NCI-H2081 (cell line): ENCODE results near the gene MALRD1.

Source experiments
- DNase-seq, 2 experiments: peaks; one replicate each; lab custom pipeline; 2025; lab: John Stamatoyannopoulos, UW

MALRD1 gene

GRCh38 chr10:19373988-19374387 is 325.4 kb downstream of the MALRD1 start:
- DNase-seq: no peak

DNA sequence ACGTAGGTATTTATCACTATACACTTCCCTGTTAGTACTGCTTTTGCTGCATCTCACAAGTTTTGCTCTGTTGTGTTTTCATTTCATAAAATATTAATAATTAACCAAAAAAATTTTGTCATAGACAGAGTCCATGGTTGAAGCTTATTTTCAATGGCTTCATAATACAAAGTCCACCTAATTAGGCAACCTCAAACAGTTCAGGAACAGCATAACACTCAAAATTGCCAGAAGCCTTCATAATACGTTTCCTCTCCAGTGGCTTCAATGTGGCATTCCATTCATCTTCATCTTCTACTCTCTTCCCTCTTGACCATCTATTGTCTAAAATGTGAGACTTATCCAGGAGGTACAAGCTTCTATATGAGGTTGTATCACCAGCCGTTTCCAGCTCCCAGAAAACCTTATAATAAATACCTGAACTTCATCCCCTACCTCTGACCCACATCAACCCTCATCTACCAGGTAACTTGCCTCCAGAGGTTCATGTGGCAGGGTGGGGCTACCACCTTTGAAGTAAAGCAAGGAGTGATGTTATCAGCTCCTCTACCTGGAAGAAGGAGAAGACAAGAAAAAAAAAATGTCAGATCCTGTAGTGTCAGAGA is 337.3 kb downstream of the MALRD1 start:
- DNase-seq: no peak

GRCh38 chr10:19408924-19409323 is 360.3 kb downstream of the MALRD1 start:
- DNase-seq: no peak

DNA sequence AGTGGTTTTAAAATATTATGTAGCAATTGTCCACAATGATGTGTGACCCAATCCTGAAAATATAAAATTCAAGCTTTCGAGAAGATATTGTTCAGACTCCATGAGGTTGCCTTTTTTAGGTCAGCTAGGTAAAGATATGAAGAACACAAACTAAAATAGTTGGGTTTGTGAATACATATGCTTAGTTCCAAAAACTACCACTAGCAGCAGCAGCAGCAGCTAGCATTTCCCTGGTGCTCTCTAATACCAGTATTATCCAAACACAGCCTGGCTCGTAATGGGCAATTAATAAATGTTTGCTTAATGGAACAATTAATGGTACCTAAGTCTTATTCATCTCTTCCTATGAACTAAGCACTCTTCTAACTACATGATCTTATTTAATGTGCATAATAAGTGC is 362.5 kb downstream of the MALRD1 start:
- no peak for DNase-seq

DNA sequence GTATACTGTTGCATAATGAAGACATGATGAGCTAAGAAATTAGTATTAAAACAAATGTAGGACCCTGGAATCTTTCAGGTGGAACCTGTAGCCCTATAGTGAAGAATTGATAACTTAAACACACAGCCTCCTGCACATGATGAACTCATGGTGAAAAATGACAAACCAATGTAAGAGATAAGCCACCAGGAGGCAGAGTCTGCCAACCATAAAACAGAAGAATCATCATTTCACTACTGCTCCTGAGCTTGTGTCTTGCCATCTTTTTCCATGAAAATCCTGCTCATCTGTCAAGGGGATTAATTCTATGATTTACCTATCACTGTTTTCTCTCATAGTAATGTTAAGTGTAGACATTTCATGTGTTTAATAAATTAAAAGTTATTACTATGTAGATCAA is 363.9 kb downstream of the MALRD1 start:
- peak; percentile 3 to 20 for DNase-seq

GRCh38 chr10:19416164-19416563 is 367.6 kb downstream of the MALRD1 start:
- no peak for DNase-seq

DNA sequence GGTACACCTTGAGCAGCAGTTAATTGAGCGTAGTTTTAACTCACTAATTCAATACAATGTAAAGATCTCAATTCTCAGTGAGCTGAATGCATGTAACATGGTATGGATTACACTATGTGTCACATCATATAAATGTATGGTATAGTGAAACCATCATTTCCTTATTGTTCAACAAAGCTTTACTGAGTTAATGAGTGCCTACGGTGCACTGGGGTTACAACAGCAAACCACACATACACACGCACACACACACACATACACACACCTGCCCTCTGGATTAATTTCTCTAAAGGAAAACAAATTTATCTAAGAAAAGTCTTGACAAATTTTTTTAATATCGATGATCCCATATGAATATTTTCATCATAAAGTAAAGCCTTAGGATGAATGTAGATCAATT is 369.1 kb downstream of the MALRD1 start:
- DNase-seq: no peak

- no peak for DNase-seq
These were observed 373.1 kb downstream of the MALRD1 start for GRCh38 chr10:19421674-19422073.

GRCh38 chr10:19426034-19426433 is 377.4 kb downstream of the MALRD1 start:
- no peak for DNase-seq

- DNase-seq: no peak
These were observed 383.2 kb downstream of the MALRD1 start for GRCh38 chr10:19431622-19432351.

GRCh38 chr10:19449860-19450259 is 401.3 kb downstream of the MALRD1 start:
- no peak for DNase-seq

GRCh38 chr10:19451356-19451755 is 402.8 kb downstream of the MALRD1 start:
- no peak for DNase-seq

GRCh38 chr10:19451937-19452336 is 403.3 kb downstream of the MALRD1 start:
- DNase-seq: no peak

GRCh38 chr10:19453967-19454366 is 405.4 kb downstream of the MALRD1 start:
- no peak for DNase-seq

GRCh38 chr10:19461588-19461987 is 413.0 kb downstream of the MALRD1 start:
- no peak for DNase-seq

- no peak for DNase-seq
These were observed 418.1 kb downstream of the MALRD1 start for GRCh38 chr10:19466709-19467108.

GRCh38 chr10:19468413-19468812 is 419.8 kb downstream of the MALRD1 start:
- no peak for DNase-seq

DNA sequence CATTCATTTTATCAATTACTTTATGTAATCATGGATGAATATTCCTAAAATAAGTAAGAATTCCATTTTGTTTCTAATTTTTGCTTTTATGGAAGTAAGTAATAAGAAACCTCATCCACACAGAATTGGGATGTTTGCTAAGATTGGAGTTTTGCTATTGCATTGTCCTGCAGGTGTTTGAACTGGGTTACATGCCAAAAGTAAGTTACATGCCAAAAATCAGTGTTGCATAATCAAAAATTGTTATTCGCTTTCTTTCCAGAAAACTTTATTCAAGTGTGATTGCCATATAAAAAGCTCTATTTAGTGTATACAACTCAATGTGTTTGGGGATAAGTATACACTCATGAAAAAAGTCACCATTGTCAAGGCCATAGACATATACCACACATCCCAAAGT is 420.9 kb downstream of the MALRD1 start:
- no peak for DNase-seq

DNA sequence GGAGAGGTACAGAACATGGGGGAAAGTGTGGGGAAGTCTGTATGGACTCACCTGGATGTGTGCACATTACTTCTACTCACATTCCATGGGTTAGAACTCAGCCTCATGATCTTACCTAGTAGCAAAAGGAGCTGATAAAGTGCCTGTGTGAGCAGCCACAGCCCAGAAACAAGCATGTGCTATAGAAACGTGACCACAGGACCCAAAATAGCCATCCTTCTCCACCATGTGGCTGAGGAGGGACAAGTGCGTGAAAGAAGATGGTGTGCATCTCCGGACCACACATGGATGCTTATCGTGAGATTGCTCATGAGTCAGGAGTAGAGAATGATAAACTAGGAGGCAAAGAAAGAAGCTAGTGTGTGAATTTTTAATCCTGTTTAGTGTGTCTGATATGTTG is 431.3 kb downstream of the MALRD1 start:
- no peak for DNase-seq

DNA sequence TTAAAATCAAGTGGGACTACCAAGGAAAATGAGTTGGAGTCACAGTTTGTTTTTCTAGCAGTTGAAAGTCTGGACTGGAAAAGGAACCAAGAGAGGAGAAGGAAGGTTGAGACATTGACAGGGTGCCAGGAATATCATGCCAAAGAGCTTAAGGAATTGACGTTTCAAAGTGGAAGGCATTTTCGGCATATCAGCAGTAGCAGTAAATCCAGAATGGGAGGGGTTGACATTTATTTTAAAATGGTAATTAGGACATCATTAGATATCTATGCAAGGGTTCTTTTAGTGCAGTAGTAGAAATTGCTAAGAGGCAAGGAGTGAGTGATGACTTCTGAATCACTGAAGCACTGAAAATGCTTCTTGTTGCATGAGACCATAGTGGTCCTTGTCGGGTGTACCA is 431.8 kb downstream of the MALRD1 start:
- DNase-seq: no peak

DNA sequence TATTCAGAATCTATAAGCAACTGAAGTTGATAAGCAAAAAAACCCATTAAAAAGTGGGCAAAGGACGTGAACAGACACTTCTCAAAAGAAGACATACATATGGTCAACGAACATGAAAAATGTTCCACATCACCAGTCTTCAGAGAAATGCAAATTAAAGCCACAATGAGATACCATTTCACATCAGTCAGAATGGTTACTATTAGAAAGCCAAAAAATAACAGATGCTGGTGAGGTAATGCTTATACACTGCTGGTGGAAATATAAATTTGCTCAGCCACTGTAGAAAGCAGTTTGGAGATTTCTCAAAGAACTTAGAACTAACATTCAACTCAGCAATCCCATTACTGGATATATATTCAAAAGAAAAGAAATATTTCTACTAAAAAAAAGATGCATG is 434.8 kb downstream of the MALRD1 start:
- no peak for DNase-seq

DNA sequence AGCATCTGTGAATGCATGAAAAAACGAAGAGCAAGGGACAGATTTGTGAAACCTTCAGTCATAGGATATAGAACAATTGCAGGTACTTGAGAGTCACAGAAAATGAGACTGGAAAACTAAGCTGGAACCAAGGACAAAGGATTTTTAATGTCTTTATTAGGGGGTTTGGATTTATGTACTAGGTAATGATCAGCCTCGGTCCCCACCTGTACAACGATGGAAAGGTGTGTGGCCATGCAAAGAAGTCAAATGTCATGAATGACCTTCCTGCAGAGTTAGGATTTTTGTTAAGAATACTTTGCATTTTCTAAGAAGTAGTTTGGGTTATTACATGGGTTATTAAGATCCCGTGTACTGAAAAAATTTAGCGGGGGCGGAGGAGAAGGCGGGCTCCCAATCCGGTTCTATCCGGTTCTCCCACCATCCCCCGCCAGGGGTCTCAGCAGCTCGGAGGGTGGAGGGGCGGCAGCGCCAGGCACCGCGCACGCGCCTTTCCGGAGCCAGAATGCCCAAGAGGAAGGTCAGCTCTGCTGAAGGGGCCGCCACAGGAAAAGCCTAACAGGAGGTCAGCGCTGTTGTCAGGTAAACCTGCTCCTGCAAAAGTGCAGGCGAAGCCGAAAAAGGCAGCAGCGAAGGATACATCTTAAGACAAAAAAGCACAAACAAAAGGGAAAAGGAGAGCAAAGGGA is 440.1 kb downstream of the MALRD1 start:
- DNase-seq: no peak

- DNase-seq: no peak
These were observed 442.6 kb downstream of the MALRD1 start for GRCh38 chr10:19491166-19491565.
